HG03135 (cell line): ENCODE data around the gene DCC.

Experiments
- ATAC-seq: cut with Tn5 transposase; IDR thresholded peaks from one replicate; pipeline ENCODE4 v1.9.1; 2021; ENCODE audit warnings: mild to moderate bottlenecking, moderate library complexity; ENCODE audit not compliant: unreplicated experiment

The DCC gene

DNA sequence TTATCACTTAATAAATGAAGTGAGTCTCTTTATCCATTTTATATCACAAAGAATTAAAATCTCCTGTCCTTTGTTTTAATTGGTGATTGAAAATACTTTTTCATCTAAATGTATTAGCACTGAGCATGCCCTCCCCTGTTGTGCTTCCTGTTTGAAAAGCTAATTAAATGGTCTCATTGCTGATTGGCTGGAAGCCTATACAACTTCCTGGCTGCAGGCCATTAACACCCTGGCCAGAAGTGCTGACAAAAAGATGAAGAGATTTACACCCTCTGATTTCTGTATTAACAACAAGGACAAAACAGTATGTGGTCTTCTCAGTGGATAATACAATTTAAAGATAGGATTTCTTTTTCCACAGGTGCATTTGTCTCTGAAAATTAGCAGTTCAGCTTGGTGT is 548.0 kb downstream of the DCC start:
- no peak for ATAC-seq

DNA sequence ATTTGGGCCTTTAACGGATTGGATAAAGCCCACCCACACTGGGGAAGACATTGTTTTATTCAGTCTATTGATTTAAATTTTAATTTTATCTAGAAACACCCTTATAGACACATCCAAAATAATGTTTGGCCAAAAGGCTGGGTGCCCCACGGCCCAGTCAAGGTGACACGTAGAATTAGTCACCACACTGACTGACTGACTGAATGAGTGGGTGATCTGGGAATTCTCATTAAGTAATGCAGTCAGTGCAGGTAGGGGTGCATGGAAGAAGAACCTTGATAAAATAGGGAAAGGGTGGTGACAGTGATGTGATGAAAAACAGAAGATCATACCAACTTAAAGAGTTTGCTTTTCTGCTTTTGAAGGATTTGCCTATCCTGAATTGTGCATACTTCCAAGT is 554.8 kb downstream of the DCC start:
- ATAC-seq: no peak

DNA sequence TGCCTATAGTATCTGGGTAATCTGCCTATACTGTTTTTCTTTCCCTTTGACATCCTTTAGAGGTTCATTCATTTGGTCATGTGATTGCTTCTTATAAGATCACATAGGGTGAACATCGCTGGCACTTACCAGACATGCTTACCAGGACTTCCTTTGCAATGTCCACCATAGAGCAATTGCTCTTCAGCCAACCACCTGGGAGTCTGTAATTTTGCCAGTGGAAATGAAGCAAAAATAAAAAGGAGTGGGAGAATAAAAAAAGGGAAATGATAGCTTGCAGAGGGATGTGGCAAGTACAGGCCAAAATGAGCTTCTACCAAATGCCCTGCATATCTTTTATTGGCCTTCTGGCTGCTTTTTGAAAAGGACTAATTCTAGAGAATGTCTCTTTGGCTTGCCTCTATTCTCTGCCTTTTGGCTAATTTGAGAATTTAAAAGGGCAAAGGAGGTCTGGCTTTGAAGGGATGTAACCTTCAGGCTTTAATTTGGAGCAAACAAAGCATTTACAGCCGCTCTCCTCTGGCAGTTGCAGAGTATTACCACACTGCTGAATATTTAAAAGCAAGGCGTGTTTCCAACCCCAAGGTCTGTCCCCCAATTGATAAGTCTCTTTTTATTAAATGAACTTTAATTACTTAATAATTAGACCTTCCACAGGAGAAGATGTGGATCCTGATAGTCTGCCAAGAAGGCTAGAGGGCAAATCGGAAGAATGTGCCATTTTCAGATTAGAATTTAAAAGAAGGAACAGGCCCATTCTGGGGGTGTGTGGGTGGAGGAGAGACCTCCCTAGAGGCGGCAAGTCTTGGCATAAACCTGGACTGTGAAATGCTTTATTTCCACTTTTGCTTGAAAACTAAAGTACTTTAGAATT is 557.9 kb downstream of the DCC start:
- ATAC-seq: no peak

DNA sequence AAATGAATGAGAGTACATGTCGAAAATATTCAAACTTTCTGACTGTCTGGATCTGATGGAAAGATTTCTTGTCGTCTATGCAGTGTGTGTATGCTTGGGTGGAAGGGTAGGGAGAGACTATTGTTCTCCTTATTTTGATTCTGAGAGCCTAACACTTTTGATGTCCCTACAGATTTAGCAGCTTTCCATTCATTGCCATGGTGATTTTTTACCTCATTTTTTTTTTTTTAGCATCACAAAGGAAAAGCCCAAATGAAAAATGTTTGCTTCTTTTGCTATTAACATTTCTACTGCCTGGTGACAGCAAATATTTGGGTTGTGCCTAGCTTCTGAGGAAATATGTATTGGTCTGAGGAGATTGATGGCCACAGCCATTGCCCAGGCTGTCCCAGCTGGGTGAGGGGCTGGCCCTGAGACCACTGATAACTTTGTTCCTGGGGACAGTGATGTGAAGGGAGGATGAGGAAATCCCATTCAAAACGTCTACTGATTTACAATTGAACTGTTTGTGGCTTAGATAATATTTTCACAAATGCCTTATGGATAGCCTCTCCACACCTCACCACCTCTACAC is 558.6 kb downstream of the DCC start:
- no peak for ATAC-seq

DNA sequence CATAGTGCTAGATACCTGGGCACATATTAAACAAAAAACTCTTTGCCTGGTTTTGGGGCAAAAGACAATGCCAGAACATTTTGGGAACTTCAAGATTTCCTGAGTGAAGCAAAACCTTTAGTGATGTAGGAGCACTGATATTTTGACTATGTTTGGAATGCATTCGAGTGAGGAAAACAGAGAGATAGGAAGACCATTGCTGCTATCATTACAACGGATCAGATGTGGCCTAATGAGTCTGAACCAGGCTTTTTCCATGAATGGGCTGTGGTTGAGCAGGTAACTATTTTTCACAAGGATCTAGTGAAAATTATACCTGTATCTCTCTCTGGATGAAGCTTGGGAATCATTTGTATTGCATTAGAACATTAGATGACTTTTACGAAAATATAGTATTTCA is 562.2 kb downstream of the DCC start:
- no peak for ATAC-seq

DNA sequence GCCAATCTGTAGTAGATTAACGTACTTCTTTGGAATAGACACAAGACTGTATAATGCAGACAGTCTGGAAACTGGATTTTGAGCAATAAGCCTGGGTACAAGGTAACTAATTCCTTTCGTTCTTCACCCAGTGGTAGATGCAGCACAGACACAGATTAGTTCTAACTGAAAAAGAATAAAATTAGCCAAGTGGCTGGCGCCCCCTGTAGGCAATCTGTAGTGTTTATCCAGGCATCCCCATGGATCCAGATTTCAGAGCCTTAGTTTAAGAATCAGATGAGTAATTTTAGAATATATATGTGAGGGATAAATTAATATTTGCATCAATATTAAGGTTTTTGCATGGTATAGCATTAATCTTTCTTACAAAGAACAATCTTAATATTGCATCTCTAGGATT is 563.9 kb downstream of the DCC start:
- ATAC-seq: peak; percentile 55

DNA sequence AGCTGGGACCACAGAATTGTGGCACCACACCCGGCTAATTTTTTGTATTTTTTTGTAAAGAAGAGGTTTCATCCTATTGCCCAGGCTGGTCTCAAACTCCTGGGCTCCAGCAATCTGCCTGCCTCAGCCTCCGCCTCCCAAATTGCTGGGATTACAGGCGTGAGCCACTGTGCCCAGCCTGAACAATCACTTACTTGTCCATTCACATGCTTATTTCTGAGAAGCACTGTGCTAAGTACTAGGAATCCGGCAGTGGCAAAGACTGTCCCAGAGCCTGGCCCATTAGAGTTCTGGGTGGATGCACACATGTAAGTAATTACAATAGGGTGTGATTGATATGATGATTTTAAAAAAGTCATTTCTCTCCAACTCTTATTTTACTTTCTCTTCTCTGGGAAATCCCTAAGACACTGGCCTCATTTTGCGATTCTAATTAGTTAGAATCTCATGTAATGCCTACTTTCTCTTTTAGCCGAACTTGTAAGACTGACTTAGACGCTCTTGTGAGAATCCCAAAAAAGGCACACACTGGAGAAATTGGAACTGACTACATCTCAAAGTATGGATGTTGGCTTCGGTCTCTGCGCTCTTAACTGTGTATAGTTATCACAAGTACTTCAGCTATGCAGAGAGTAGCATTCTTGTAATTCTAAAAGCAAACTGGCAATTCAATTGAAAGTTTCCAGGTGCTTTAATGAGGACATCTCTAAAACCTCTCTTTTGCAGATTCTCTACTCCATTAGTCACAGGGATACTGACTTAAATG is 567.7 kb downstream of the DCC start:
- no peak for ATAC-seq

DNA sequence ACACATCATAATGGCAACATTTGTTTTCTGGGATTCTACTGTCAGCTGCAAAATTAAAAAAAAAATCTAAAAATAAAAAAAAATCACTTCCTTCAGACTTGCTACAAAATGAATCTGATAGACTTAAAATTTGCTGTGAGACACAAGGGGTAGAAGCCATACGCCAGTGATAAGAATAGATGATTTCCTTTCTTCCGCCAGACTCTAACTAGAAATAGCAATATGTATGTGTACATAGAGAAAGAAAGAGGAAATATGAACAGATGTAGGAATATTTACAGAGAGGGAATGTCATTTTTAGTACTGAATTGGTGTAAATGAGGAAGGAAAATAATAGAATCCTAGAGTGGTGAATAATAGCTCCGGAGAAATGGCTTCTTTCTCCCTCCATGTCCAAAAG is 574.2 kb downstream of the DCC start:
- no peak for ATAC-seq

DNA sequence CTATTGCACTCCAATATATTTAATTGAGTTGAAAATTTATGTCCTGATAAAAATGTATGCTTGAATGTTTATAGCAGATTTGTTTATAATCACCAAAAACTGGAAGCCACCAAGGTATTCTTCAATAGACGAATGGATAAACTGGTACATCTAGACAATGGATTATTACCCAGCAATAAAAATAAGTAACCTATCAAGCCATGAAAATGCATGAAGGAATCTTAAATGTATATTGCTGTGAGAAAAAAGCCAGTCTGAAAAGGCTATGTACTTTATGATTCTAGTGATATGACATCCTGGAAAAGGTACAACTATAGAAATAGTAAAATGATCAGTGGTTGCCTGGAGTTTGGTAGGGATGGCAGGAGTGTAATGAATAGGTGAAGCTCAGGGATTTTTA is 580.7 kb downstream of the DCC start:
- ATAC-seq: no peak

DNA sequence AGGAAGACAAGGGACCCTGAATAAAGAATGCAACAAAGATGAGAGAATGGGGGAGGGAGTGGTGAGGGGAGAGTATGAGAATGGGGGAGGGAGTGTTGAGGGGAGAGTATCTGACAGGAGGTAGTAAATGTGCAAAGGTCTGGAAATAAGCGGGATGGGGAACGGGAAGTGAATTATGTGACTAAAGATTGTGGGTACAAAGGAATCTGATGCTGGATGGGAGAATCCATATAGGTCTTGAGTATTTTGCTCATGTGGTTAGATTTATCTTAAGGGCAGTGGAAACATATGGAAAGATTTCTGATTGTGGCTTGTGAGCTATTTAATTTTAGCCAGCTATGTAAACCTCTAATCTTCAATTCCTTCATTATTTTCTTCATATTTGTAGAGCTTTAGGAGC is 593.4 kb downstream of the DCC start:
- no peak for ATAC-seq

DNA sequence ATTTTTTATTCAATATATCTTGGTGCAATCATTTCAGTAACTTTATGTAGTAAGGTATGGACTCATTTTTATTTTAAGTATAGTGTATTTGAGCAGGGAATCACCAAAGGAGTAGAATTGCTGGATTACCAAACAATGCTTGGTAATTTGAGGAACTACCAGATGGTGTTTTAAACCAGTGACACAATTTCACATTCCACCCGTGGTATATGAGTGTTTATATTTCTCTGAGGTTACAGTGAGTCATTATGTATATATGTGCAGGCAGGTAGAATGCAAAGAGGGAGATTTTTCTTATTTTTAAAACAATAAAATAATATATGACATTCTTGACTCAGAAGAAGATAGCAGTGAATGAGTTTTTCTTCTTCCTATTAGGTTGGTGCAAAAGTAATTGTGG is 596.9 kb downstream of the DCC start:
- no peak for ATAC-seq

DNA sequence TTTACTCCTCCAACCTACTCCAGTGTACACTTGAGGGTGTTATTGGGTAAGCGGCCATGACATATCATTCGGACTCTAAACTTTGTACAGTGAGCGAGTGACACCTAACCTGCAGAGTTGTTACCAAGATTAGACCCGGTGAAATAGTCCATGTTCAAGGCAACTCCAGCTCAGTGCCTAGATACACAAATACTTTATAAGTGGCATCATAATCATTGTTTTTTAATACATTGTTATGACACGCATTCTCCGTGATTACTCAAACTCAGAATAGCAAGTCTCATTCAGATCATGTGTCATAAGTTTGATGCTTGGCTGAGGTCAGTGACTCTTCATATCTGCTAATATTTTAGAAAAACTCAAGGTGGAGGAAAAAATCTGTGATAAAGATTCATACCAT is 597.8 kb downstream of the DCC start:
- no peak for ATAC-seq

DNA sequence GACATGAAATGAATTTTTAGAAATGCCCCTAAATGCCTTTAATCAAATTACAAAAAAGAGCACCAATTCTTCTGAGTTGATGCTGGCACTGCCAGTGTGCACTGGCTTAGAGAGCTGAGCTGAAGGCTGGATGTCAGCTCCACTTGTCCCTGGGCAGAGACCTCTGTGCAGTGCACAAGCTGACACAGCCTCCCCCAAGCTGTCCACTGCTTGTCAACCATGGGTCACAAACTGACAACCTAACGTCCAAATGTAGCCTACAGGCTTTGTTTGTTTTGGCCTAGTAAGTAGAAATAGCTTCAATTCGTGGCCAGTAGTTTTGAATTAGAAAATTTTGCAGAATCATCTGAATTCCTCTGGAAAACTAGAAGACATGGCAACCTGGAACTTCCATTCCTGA is 605.6 kb downstream of the DCC start:
- ATAC-seq: no peak

DNA sequence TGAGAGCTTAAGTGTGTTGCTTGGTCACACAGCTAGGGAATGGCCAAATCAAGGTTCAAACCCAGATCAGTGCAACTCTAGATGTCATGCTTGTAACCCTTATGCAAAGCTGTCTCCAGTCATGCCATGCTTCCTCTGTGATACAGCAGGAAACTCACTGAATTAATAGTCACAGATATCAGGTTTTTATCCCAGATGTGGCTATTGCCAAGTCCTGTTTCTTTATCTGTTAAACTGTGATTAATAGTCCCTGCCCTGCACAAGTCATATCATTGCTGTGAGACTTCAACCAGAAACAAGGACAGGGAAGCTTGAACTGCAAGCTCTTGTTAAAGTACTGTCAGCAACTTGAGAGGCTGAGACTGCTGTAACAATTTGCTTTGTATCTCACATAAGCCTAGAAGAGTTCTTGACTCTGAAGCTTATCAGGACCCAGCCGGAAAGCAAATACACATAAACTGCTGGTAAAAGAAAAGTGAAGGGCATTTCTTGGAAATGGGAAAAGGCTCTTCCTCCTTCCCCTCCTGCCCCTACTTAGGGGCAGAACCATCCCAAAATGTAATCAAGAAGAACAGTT is 609.0 kb downstream of the DCC start:
- ATAC-seq: no peak

DNA sequence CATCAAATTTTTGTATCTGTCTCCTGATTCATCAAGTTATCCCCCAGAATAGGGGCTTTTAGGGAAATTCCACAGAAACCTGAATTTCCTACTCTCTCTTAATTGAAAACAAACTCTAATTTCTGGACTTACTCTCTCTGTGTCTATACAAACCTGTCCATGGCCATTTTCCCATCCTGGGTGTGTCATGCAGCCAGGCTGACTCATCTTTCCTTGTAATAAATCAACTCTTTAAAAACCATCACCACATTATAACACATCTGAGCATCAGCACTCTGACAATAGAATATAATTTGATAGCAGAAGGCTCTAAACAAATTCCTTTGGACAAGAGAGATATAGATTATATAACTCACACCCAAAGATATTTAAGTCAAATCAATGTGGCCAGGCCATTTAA is 610.2 kb downstream of the DCC start:
- no peak for ATAC-seq

DNA sequence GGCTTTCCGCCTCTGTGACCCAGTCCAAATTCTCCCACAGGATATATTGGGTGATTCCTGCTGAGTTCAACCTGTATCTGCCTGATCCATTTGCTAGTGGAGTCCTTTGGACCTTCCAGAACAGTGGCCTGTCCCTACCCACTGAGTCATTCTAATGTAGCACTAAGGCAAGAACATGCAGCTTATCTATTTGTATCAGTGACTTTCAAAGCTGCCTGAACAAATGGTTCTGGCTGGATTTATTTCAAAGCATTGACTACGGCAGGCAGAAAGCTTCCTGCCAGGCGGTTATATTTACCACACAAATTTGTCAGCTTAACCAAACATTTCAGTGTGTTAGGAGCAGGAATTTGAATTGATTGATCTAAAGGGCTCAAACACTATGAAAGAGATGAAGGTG is 613.4 kb downstream of the DCC start:
- no peak for ATAC-seq

DNA sequence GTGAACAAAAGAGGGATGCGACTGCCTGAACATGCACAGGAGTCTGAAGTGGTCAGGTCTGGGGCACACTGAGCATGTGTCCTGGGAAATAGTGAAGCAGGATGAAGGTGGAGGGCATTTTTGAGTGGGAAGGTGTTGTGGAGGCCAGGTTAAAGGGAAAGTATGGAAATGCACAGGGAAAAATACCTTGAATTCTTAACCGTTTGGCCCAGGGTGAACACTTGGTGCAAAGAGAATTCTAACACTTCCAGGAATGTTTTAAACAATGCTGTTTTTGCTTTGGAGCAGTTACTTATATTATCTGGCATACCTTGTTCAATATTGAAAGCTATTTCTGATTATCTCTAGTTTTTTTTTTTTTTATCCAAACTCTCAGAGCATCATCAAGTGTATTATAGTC is 623.5 kb downstream of the DCC start:
- ATAC-seq: no peak

DNA sequence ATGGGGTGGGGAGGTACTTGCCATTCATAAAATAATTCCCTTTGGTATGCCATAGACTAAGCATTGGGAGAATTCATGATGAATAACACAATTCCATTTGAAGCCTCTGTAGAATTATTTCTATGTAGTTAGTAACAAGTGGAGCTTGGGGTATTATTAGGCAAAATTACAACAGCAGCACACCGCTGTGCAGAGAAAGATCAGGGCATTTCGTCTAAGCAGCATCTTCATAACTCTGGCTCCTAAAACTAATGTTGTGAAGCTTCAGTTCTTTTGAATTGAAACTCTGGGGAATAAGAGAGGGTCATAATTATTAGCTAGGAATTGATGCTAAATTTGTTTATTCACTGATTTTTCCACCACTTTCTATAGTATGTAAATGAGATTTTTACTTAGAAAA is 630.7 kb downstream of the DCC start:
- no peak for ATAC-seq

DNA sequence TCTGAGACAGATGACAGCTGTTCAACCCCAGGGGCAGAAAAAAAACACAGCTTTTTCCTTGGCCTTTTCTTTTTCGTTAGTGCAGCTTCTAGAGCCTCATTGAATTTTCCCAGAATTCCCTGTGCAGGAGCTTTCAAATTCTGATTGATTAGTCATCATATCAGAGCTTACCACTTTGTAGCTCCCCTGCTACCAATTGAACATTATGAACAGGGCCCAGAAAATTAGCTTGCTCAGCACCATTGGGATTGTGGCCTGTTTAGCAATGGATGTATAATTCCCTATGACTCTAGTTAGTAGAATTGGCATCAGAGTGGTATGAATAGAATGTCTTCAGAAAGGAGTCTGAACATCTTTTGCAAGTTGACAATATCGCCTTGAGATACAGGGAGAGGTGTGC is 631.1 kb downstream of the DCC start:
- no peak for ATAC-seq

DNA sequence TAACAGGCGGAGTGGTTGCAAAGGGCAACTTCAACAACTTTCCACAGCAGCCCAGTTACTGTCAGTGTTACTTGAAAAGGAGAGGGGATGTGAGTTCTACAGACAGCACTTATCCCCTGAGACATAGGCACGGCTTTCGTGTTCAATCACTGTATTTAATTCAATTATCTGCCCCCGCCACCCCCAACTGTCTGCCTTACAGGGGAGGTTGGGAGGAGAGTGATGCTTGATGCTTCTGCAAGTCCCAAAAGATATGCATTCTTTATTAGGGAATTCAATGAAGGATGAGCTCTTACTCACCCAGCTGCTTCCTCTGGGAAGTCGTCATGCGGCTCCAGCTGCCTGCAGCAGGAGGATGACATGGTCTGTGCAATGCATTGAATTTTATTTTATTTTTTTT is 639.9 kb downstream of the DCC start:
- no peak for ATAC-seq

DNA sequence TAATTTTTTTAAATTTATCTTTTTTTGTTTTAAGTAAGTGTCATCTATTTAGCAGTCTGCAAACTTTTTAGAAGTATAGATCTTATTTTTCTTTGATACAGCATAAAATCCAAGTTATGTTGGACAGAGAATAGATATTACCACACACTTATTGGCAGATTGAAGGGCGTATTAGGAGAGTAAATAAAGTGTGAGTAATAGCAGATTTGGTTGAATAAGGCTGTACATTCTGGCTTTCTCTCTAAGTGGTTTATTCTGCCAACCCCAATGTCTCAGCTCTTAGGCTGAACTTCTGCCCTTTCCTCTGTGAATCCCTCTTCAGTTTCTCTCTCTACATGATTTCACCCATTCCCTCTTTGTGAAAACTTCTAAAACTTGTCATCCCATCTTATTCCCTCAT is 651.2 kb downstream of the DCC start:
- no peak for ATAC-seq

DNA sequence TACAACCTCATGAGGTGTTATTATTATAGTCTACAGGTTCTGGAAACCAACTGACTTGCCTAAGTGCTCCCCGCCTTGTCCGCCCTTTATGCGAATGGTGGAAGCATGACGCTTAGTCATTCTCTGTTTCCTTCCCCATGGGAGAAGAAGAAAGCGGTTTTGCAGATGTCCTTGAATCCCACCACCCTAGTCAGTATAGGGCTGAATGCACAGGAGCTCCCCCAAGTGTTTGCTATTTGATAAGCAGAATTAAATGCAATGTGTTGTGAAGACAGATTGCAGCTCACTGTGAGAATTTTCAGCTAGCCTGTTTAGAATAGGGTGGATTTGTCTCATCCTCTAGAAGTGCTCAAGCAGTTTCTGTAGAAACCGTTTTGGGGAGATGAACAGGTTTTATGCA is 652.0 kb downstream of the DCC start:
- no peak for ATAC-seq
